ENCODE data around the gene PDPR. TPM values are rescaled to one million over a fixed set of nuclear protein-coding genes. Genes with fewer than 3 reads are reported as not detected.
"Not testable (repeated sequence)": the region's sequence is repeated elsewhere in the genome, so short reads cannot be mapped to it uniquely, and the experiment has no call there.

The PDPR gene
- total RNA-seq, 1 donor from 2014 or later, result 16.8 TPM

DNA sequence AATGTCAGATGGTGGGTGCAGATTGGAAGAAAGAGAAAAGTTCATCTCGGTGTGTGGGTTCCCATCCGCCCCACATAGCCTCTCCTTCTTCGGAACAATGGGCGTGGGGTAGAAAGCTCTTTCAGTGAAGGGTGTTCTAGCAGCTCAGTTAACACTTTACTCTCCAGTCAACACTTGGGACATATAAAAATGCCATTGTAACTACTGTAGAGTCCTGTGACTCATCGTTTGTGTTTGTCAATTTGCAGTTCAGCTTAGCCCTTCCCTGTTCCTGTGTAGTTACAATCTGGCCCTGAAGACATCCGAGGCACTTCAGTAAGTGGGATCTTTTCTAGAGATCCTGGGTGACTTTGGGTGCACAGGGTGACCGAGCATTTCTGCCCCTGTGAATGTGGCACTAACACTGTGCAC is 47.9 kb downstream of the PDPR start:
- no peak for DNase-seq

DNA sequence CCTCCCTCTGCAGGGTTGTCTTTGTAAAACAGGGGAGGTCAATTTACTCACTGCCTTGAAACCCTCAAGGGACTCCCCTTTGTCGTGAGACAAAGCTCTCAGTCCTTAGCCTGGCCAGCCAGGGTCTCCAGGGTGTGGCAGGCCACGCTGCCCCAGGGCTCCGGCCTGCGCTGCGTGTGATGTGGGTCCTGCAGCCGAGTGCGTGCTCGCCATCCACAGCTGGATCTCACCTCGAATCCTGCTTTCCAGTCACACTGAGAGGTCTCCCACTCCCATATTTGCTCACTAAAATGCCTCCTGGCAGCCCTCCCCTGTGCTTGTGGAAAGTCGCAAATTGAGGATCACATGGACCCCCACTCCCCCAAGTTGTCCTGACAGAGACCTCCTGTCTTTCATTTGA is 49.5 kb downstream of the PDPR start:
- no peak for DNase-seq

DNA sequence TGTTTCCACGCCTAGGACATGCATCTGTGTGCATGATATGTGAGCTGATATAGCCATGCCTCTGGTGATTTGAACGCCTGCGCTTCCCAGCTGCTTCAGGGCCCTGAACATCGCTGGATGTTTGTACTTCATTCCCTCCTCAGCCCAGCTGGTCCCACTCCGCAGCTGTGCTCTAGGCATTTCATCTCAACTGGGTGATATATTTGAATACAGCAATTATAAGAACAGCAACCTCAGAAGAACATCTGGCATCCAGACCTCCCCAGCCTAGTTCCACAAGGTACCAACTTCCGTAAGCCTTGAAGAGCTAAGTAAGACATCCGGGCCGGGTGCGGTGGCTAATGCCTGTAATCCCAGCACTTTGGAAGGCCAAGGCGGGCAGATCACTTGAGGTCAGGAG is 52.6 kb downstream of the PDPR start:
- DNase-seq, result not testable (repeated sequence)

DNA sequence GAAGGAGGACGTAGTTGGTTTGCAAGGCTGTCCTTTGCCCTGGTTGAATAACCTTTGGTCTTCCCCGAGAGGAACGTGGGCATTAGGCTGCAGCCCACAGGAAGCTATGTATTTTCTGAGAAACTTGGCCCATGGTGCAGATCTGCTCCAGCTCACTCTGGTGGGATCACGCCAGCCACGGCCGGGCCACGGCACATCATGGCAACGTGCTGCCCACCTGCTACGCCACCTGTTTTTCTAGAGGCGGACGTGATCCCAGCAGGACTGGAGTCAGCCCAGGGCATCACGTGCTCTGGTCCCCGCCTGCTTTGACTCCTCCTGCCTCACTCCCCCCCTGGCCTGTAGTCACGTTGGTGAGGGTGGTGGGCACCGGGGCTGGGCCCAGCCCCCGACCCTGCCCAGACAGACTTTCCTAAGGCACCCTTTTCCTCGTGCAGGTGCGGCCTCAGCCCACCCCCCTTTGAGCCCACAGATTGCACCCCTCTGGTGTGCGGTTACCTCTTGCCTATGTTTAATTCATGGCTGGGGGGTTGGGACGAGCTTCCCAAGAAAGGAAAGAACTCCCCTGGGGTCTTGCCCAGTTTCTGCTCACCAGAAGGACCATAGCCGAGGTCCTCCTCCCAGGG is 59.2 kb downstream of the PDPR start, which contains the start of gene CLEC18C:
TSS of gene CLEC18C (plus strand) at position 576 of the 626 bp plus-strand sequence. CDS start 492 bp downstream, outside the sequence.
- DNase-seq, result not testable (repeated sequence)

DNA sequence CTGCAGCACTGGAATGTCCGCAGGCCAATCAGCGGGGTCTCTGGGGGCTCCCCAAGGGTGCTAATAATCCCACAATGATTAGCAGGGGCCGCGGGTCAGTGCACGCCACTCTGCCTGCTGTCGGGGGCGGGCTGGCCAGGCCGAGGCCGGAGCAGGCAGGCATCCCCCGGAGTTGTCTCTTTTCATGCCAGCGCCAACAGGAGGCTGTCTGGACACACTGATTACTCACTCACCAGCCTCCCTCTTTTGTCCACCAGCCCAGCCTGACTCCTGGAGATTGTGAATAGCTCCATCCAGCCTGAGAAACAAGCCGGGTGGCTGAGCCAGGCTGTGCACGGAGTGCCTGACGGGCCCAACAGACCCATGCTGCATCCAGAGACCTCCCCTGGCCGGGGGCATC is 59.8 kb downstream of the PDPR start:
- DNase-seq, result not testable (repeated sequence)

DNA sequence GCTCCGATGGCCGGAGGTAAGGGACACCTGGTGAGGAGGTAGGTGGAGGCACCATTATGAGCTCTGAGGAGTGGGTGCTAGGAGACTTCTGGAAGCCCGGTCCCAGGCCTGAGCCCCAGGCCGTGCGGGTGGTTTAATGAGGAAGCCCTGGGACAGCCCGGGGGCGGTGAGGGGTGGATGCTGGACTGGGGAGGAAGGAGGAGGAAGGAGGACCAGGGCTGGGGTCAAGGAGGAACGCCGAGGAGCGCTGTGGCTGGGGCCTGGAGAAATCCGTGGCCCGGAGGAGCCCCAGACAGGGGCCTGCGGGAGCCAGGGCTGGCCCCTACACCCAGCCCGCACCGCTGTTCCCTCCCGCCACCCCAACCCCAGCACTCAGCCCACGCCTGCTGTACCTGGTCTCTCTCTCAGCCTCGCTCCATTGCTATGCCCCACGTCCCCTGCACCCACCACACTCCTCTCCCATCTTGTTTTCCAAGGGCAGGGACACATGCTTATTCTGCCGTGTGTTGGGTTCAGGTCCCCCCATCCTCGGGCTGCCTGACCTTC is 60.3 kb downstream of the PDPR start:
- not testable (repeated sequence) for DNase-seq

DNA sequence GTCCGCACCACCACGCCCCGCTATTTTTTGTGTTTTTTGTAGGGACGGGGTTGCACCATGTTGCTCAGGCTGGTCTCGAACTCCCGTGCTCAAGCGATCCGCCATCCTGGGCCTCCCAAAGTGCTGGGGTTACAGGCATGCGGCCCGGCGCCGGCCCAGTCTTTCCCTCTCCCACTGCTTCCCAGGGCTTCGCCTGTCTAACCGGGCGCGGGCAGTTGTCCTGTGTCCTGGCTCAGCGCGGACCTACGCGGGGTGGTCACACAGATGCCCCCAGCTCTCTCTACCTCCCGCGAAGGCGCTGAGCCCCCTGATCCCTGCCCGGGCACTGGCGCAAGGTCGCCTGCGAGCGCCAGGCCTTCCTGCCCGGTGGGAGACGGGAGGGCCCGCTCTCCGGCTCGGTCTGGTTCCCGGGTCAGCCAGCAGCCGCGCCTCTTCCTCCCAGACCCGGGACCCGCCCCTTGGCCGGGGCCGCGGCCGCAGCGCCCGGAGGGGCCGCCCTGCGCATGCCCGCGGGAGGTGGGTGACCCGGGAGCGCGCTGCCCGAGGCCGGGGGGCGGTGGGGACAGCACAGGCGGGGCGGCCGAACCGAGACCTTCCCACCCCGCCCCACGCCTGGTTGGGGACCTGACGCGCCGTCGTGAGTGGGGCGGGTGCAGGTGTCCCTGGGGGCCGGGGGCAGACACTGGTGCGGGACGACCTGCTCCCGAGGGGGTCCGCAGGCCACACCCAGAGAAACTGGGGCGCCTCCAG is 73.9 kb downstream of the PDPR start:
- DNase-seq, result not testable (repeated sequence)

DNA sequence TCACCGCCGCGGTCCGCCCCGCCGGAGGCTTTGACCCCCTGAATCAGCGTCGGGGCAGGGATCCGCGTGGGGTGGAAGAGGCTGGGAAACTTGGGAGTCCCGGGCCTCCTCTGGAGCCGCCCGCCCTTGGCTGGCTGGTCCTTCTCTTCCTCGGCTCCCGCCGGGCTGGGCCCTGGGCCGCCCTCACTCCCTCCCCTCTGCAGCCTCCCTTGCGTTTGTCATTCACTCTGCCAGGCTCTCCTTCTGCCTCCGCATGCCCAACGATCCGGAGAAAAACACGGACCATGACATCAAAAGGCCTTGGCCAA is 74.4 kb downstream of the PDPR start:
- not testable (repeated sequence) for DNase-seq

DNA sequence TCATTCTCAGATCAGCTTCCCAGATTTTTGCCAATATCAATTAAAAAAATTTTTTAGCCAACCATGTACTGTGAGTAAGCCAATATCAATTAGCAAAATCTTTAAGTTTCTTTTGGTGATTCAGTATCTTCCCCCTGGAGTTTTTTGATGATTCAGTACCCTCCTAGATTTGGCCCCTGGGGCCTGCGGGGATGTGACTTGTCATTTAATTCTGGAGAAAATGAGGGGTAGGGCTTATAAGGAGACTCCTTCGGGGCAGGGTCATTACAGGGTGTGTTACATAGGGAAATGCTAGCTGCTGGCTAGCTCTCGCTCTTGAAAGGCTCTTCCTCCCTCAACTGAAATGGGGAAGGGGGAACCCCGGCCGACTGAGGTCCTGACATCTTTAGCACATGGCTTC is 76.4 kb downstream of the PDPR start:
- DNase-seq, result not testable (repeated sequence)

DNA sequence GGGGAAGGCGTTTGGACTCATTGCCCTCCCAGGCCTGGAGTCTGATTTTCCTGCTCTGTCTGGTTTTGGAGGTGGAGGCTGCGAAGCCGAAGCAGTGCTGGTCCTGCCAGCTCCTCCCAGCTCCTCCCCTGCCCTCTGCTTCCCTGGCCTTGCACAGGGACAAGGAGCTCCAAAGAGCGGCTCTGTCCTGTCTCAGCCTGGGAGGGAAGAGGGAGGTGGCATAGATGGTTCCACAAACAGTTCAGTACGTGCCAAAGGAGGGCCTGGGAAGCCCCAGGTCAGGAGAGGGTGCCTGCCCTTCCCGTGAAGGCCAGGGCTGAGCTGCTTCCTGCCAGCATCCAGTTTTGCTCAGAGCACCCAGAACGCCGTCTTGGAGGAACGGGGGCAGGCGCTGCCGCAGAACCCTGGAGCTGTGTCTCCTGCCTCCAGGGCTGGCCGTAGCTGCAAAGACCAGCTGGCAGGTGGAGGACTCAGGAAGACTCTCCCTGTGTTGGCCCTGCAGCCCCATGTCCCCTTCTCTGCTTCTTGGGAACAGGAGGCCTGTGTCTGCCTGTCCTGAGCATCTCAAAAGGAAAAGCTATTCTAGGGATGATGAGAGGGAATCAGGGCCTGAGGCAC is 82.7 kb downstream of the PDPR start:
- not testable (repeated sequence) for DNase-seq

DNA sequence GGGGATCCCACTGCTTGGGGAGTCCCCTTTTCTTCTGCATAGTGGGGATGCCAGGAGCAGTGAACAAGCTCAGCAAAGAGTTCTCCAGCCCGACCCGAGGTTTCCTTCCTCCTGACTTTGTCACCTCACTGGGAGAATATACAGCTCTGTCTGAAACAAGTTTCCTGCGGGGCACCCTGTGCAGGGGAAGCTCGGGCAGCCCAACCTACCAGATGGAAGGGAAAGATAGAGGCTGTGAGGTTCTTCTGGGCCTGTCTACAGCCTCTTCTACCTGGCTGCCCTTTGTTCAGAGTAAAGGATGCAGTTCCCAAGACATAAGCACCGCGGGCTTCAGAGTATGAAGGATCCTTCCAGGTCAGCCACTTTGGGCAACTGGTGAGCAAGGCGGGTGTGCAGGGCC is 83.5 kb downstream of the PDPR start:
- DNase-seq, result not testable (repeated sequence)

DNA sequence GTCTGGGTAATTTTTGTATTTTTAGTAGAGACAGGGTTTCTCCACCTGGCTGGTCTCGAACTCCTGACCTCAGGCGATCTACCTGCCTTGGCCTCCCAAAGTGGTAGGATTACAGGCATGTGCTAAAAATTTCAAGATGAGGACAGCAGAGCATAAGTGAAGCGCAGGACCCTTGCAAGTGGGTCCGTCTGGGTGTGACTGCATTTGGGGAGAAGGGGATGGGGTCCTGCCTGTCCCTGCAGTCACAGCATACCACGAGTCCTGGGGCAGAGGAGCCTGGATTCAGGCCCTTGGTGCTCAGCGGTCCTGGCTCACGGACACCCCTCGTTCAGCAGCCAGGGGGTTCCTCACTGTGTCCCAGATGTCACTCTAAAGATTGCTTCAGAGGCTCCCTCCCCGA is 84.1 kb downstream of the PDPR start:
- not testable (repeated sequence) for DNase-seq

DNA sequence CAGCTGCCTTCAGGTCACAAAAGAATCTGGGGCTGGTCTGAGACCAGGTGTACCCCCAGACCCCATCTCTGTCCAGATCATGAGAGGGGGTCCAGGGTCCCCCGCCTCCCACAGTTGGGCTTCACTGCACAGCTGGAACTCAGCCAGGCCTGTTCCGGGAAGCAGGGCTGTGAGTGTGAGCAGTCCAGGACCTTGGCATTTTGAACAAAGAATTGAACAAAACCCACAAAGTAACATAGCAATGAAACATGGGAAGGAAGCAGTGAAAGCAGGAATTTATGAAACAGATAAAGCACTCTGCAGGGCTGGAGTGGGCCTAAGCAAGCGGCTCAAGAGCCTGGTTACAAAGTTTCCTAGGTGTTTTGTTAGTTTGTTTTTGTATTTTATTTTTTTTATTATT is 84.5 kb downstream of the PDPR start:
- DNase-seq, result not testable (repeated sequence)

DNA sequence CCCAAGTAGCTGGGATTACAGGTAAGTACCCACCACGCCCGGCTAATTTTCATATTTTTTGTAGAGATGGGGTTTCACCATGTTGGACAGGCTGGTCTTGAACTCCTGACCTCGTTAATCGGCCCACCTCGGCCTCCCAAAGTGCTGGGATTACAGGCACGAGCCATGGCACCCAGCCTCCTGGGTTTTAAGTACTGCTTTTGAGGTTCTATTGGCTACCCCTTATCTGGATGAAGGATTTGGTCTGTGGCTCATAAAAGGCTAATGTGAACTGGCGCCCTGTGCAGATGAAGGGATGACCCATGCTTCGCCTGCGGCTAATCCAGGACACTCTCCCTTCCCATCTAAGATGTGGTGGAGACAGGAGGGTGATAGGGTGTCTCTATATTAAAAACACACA is 85.0 kb downstream of the PDPR start:
- not testable (repeated sequence) for DNase-seq

DNA sequence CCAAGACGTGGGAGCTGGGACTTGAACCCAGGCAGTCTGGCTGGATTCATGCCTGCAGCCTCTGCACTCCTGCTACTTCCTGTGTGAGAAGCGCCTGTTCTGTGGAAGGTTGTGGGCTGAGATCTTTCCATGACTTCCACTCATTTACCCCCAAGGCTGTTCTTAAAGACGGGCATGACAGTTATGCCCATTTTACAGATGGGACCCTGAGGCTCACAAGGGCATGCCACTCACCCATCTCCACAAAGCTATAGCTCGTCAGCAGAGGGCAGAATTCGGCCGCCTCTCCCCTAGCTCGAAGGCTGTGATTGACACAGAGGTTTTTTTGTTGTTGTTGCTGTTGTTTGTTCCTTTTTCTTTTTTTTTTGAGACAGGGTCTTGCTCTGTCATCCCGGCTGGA is 85.9 kb downstream of the PDPR start:
- not testable (repeated sequence) for DNase-seq

DNA sequence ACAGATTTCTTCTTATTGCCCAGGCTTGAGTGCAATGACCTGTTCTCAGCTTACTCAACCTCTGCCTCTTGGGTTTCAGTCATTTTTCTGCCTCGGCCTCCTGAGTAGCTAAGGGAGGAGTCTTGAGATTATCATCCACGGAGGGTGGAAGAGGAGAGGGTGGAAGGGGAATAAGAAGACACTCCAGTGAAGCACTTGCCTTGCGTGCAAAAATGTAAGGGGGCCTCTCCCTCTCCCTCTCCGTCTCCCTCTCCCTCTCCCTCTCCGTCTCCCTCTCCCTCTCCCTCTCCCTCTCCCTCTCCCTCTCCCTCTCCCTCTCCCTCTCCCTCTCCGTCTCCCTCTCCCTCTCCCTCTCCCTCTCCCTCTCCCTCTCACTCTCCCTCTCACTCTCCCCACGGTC is 89.4 kb downstream of the PDPR start:
- not testable (repeated sequence) for DNase-seq

DNA sequence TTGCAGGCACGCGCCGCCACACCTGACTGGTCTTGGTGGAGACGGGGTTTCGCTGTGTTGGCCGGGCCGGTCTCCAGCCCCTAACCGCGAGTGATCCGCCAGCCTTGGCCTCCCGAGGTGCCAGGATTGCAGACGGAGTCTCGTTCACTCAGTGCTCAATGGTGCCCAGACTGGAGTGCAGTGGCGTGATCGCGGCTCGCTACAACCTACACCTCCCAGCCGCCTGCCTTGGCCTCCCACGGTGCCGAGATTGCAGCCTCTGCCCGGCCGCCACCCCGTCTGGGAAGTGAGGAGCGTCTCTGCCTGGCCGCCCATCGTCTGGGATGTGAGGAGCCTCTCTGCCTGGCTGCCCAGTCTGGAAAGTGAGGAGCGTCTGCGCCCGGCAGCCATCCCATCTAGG is 89.9 kb downstream of the PDPR start:
- not testable (repeated sequence) for DNase-seq

DNA sequence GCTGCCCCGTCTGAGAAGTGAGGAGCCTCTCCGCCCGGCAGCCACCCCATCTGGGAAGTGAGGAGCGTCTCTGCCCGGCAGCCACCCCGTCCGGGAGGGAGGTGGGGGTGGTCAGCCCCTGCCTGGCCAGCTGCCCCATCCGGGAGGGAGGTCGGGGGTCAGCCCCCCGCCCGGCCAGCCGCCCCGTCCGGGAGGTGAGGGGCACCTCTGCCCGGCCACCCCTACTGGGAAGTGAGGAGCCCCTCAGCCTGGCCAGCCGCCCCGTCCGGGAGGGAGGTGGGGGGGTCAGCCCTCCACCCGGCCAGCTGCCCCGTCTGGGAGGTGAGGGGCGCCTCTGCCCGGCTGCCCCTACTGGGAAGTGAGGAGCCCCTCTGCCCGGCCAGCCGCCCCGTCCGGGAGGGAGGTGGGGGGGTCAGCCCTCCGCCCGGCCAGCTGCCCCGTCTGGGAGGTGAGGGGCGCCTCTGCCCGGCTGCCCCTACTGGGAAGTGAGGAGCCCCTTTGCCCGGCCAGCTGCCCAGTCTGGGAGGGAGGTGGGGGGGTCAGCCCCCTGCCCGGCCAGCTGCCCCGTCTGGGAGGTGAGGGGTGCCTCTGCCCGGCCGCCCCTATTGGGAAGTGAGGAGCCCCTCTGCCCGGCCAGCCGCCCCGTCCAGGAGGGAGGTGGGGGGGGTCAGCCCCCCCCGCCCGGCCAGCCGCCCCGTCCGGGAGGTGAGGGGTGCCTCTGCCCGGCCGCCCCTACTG is 90.7 kb downstream of the PDPR start:
- DNase-seq, result not testable (repeated sequence)

DNA sequence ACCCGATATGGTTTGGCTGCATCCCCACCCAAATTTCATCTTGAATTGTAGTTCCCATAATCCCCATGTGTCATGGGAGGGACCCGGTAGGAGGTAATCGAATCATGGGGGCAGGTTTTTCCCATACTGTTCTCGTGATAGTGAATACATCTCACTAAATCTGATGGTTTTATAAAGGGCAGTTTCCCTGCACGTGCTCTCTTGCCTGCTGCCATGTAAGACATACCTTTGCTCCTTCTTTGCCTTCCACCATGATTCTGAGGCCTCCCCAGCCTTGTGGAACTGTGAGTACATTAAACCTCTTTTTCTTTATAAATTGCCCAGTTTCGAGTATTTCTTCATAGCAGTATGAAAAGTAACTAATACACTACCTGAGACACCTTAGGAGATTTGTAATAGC is 92.2 kb downstream of the PDPR start:
- not testable (repeated sequence) for DNase-seq
